ENCODE measurements around the gene ANKRD30B.
"Not testable (repeated sequence)": the region's sequence is repeated elsewhere in the genome, so short reads cannot be mapped to it uniquely, and the experiment has no call there.

DNA sequence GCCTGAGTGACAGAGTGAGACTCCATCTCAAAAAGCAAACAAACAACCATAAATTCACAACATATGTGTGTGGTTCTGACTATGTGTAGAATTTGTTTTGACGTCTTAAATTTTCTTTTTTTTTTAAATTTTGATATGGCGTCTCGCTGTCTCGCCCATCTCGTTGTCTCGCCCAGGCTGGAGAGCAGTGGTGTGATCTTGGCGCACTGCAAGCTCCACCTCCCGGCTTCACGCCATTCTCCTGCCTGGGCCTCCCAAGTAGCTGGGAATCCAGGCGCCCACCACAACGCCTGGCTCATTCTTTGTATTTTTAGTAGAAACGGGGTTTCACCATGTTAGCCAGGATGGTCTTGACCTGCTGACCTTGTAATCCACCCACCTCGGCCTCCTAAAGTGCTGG lies 63.1 kb downstream of the ANKRD30B start:
- TF ChIP-seq, protein P1, sequence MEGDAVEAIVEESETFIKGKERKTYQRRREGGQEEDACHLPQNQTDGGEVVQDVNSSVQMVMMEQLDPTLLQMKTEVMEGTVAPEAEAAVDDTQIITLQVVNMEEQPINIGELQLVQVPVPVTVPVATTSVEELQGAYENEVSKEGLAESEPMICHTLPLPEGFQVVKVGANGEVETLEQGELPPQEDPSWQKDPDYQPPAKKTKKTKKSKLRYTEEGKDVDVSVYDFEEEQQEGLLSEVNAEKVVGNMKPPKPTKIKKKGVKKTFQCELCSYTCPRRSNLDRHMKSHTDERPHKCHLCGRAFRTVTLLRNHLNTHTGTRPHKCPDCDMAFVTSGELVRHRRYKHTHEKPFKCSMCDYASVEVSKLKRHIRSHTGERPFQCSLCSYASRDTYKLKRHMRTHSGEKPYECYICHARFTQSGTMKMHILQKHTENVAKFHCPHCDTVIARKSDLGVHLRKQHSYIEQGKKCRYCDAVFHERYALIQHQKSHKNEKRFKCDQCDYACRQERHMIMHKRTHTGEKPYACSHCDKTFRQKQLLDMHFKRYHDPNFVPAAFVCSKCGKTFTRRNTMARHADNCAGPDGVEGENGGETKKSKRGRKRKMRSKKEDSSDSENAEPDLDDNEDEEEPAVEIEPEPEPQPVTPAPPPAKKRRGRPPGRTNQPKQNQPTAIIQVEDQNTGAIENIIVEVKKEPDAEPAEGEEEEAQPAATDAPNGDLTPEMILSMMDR (conservative IDR thresholded peaks at IDR 0.05; ENCODE audit: low read depth, low read length): not testable (repeated sequence)
- not testable (repeated sequence) for TF ChIP-seq MAFK, FOS, RFX5, POLR2A (IDR thresholded peaks at IDR 0.05; ENCODE audit: low read depth, low read length)
- TF ChIP-seq, protein P2, sequence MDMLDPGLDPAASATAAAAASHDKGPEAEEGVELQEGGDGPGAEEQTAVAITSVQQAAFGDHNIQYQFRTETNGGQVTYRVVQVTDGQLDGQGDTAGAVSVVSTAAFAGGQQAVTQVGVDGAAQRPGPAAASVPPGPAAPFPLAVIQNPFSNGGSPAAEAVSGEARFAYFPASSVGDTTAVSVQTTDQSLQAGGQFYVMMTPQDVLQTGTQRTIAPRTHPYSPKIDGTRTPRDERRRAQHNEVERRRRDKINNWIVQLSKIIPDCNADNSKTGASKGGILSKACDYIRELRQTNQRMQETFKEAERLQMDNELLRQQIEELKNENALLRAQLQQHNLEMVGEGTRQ (IDR thresholded peaks at IDR 0.05; ENCODE audit: low read depth, low read length): not testable (repeated sequence)
